ENCODE data around the gene TM9SF4.

Gene TM9SF4, protein sequence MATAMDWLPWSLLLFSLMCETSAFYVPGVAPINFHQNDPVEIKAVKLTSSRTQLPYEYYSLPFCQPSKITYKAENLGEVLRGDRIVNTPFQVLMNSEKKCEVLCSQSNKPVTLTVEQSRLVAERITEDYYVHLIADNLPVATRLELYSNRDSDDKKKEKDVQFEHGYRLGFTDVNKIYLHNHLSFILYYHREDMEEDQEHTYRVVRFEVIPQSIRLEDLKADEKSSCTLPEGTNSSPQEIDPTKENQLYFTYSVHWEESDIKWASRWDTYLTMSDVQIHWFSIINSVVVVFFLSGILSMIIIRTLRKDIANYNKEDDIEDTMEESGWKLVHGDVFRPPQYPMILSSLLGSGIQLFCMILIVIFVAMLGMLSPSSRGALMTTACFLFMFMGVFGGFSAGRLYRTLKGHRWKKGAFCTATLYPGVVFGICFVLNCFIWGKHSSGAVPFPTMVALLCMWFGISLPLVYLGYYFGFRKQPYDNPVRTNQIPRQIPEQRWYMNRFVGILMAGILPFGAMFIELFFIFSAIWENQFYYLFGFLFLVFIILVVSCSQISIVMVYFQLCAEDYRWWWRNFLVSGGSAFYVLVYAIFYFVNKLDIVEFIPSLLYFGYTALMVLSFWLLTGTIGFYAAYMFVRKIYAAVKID

DNA sequence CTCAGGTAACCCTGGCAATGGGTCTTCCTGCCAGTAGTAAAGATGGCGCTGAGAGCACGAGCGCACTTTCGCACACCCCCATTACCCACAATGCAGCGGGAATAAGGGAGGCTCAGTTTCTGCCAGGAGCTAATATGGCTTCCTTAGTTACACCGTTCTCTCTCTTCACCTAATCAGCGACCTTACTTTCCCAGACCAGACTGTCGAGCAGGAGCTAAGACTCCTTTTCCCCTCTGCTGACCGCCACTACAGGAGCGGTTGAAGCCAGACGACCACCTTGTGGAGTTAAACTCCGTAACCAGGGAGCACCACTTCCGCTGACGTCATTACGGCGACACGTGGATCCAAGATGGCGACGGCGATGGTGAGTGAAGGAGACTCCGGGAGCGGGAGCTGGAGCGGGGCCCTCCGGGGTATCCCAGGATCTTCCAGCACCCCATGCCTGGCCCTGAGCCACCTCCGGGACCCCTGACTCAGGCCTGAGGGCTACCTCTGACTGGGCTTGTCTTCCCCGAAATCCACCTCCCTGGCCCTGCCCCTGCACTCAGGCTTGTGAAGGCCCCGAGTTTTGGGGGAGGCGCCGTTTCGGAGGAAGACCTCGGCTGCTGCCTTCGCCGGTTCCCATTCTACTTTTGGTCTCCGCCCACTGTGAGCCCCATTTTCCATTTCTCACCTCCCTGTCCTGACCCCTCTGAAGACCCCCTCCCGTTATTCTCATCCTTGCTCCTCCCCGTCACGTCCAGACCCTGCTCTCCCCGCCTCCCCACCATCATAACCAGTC is at the start of gene TM9SF4:
TM9SF4 (plus strand) TSS at position 323 of the 781 bp plus-strand sequence; CDS start at position 350, 27 bp downstream.
- DNase-seq (ENCODE audit: low read depth in 2 of 2) = peak; percentile 92 to 93

DNA sequence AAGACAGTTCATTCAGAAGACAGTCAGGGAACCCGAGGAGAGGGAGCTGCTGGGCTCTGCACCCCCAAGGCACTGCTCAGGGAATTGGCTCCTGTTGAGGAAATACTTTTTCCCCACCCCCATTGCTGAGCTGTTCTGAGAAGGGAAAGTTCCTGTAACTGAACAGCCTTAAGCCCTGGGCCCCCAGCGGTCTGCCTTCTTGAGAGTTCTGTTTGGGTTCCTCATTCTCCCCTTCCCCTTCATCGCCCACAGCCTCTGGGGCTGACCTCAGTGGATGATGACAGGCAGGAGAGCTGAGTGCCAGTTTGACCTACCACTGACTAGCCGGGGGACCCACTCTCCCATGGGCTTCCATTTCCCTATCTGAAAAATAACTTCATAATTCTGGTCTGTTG is 46.7 kb upstream of the TM9SF4 start:
- DNase-seq (ENCODE audit: low read depth in 2 of 2) = no peak

DNA sequence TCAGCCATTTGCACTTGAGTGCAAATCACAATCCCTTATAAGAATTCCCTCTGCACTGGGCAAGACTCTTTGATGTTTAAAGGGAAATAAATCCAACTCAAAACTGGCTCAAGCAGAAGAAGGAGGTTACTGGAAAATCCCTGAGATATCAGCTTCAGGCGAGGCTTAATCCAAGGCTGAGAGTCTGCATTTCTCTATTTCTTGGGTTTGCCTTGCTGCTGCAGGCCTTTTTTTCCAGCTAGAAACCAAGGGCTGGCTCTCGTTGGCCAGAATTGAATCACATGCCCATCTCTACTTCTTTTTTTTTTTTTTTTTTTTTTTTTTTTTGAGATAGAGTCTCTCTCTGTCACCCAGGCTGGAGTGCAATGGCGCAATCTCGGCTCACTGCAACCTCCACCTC is 45.8 kb upstream of the TM9SF4 start:
- no peak for DNase-seq (ENCODE audit: low read depth in 2 of 2)

DNA sequence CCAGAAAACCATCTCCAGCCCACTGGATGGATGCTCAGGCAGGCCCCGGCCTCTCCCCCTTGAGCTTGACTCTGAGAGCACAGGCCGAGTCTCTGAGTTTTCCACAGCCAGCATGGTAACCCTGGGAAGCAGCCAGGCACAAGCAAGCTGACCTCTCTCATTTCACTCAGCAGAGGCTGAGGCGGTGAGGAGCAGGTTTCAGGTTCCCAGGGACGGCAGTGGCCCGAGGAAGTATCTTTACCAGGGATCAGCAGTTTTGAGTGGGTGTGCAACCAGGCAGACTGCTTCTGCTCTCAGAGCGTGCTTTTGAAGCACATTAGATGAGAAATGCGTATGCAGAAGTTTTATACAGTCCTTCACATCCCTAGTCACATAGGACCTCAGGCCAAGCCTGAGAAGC is 44.8 kb upstream of the TM9SF4 start:
- no peak for DNase-seq (ENCODE audit: low read depth in 2 of 2)

DNA sequence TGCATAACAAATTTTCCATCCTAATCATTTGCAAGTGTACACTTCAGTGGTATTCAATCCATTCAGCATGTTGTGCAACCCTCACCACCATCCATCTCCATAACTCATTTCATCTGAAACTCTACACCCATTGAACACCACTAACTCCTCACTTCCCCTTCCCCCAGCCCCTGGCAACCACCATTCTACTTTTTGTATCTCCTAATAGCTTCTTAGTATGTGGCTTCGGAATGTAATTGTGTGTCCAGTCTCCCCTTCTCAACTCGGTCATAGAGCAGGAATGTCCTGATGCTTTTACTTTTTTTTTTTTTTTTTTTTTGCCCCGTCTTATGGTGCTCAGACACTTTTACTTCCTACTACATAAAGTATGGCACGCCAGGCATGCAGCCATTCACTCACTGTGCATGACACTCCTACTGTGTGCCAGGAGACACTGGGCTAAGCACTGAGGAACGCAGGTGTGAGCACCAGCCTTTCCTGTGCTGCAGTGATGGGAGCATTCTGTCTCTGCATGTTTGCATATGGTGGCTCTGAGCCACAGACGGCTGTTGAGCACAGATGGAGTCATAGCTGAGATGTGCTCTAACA is 42.2 kb upstream of the TM9SF4 start:
- peak; percentile 95 to 96 for DNase-seq (ENCODE audit: low read depth in 2 of 2)

DNA sequence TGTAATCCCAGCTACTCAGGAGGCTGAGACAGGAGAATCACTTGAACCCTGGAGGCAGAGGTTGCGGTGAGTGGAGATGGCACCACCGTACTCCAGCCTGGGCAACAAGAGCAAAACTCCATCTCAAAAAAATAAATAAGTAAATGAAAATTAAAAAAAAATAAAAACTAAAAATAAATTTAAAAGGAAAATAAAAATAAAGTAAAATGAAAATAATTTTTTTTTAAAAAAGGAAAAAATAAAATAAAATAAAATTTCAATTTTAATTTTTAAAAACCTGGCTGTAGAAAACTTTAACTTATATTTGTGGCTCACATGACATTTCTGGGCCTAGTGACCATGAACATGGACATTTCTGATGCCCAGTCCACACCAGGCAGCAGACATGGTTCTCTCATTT is 41.3 kb upstream of the TM9SF4 start:
- no peak for DNase-seq (ENCODE audit: low read depth in 2 of 2)

DNA sequence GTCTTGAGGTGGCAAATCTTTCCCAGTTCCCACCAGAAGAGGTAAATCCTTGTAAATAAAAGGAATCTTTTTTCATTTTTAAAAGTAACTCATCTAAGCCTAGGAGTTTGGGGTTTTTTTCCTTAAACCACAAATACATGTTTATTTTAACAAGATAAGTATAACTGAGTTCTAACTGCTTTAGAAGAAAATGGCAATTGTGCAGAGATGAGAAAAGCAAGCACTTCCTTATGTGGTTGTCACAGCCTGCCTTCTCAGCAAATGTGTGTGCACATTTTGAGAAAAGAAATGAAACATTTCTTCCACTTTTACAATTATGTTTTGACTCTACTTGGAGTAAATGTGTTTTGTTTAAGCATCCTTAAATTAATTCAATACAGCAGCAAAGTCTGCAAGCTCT is 39.8 kb upstream of the TM9SF4 start:
- DNase-seq (ENCODE audit: low read depth in 2 of 2) = no peak

DNA sequence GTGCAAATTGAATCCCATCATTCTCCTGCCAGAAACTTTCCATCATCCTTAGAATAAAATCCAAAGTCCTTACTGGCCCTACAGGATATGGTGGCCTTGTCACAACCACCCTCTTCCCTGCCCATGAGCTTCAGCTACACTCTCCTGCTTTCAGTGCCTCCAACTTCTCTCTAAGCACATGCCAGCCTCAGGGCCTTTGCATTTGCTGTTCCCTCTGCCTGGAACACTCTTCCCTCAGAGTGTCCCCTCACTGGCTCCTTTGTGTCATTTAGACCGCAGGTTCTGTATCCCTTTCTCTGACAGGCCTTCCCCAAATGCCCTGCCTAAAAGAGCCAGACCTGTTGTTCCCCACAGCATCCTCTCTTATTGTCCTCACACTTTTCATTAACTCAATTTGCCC is 39.2 kb upstream of the TM9SF4 start:
- no peak for DNase-seq (ENCODE audit: low read depth in 2 of 2)

DNA sequence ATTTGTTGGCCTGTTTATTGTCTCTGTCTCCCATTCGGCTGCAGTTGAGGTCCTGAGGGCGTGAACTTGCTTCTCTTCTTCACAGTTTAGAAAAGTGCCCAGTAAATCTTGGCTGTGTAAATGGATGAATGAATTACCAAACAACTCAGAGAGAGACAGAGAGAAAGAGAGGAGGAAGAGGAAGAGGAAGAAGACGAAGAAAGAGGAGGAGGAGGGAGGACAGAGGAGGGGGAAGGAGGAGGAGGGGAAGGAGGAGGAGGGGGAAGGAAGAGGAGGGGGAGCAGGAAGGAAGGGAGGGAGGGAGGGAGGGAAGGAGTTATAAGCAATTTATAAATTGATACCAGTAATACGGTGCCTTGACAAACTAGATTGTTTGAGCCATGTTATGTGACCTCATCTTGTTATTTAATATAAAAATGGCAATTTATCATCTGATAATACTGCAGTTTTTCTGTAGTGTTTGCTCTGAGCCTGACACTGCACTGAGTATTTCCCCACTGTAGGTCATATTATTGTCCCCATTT is 38.8 kb upstream of the TM9SF4 start:
- DNase-seq (ENCODE audit: low read depth in 2 of 2) = no peak

DNA sequence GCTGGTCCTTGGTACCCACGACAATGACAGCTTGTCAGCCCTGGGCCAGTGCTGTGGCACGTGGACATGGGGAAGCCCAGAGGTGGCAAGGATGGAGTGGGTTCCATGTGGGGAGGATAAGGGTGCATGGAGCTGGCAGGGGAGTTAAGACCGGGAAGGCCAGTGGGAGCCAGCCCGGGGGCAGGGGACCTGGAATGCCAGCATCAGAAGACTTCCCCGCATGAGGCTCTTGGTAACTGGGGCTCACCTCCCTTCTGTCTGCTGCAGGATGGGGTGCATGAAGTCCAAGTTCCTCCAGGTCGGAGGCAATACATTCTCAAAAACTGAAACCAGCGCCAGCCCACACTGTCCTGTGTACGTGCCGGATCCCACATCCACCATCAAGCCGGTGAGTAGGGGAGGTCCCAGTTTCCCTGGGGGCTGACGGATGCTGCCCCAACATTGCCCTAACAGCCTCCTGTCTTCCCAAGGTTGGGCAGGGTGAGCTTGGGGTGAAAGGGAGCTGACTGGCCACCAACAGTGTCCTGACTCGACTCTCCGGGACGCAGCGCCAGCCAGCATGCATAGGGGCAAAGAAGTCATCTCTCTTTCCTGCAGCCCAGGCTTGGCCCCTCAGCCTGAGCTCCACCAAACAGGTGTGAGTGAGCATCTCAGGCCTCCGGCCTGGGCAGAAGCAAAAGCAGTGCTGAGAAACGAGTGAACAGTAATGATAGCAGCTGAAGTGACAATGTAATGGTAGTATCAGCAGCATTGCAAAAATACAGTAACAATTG is 37.9 kb upstream of the TM9SF4 start:
- no peak for DNase-seq (ENCODE audit: low read depth in 2 of 2)

DNA sequence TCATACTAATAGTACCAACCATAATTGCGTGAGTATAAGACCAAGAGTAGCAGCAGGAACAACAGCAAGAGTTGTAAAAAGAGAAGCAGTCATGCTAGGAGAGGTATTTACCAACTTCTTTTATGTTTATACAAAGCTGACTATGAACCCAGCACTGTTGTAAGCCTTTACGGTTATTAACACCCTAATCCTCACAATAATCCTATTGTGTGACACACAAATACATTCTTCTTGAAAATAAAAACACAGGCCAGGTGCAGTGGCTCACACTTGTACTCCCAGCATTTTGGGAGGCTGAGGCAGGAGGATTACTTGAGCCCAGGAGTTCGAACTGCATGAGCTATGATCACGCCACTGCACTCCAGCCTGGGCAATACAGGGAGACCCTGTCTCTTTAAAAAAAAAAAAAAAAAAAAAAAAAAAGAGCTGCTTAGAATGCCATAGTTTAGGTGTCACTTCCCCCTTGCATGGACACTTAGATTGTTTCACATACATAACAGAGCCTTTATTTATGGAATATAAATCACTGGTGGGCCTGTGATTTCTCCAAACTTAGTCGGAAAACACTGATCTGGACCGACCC is 37.3 kb upstream of the TM9SF4 start:
- no peak for DNase-seq (ENCODE audit: low read depth in 2 of 2)

DNA sequence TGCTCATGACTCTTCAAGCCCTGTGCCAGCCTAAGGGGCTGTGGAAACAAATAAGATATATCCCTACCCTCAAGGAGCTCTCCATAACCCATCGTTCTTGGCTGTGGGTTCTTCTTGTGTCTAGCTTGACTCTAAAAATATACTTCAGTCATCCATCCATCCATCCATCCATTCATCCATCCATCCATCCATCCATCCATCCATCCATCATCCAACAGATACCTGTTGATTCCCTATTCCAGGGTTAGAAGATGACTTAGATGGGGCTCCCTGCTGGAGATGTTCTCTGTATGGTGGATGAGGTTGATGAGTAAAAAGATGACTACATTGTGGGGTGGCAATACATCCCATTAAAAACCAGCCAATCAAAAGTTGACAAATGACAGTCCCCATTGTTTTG is 34.0 kb upstream of the TM9SF4 start:
- no peak for DNase-seq (ENCODE audit: low read depth in 2 of 2)

DNA sequence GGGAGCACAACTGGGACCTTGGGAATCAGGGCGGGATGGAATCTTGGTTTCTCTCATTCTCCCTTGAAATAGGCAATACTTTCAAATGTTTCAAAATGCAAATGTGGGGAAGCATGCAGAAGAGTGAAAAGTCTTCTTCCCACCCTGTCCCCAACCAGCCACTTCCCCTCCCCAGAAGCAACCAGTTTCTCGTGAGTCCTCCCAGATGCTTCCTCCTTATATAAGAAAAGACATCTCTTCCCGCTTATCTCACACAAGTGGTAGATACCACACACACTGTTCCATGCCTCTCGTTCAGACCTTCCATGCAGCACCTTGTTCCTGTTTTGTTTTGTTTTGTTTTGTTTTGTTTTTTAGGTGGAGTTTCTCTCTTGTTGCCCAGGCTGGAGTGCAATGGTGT is 32.3 kb upstream of the TM9SF4 start:
- DNase-seq (ENCODE audit: low read depth in 2 of 2) = no peak

DNA sequence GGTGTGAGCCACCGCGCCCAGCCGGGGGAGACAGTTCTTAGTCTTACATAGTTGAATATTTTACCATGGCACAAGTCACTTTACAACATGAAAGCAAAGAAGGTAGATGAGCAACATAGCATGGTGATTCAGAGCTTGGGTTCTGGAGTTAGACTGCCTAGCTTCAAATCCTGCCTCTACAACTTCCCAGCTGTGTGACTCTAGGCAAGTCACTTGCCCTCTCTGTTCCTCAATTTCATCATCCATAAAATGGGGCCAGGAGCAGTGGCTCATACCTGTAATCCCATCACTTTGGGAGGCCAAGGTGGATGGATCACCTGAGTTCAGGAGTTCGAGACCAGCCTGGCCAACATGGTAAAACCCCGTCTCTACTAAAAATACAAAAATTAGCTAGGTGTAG is 31.2 kb upstream of the TM9SF4 start:
- DNase-seq (ENCODE audit: low read depth in 2 of 2) = no peak

DNA sequence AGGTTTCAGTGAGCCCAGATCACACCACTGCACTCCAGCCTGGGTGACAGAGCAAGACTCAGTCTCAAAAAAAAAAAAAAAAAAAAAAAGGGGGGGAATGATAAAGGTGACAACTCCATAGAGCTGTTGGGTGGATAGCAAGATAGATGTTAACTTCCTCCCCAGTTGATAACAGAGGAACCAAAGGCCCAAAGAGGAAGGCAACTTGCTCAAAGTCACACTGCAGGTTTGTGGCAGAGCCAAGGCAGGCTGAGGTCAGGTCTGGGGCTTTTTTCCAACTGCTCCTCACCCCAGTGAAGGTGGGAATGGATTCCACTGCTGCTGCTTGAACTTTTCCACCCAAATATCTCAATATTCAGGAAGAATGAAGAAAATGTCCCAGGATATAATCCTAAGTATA is 30.7 kb upstream of the TM9SF4 start:
- DNase-seq (ENCODE audit: low read depth in 2 of 2) = no peak

DNA sequence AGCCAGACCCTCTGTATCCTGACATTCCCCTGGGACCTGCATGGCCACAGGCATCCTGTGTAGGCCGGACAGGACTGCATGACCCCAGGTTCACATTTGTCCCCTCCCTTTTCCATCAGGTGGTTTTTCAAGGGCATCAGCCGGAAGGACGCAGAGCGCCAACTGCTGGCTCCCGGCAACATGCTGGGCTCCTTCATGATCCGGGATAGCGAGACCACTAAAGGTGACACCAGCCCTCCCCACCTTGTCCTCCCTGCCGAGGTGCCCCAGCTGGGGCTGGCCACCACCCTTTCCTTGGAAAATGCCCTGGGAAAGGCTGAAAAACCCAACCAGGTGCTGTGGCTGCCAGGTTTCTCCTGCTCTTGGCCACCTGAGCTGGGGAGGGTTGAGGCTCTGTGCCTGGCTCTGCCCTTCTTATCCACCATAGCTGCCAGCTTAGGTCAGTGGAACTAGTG is 29.8 kb upstream of the TM9SF4 start:
- DNase-seq (ENCODE audit: low read depth in 2 of 2) = no peak

DNA sequence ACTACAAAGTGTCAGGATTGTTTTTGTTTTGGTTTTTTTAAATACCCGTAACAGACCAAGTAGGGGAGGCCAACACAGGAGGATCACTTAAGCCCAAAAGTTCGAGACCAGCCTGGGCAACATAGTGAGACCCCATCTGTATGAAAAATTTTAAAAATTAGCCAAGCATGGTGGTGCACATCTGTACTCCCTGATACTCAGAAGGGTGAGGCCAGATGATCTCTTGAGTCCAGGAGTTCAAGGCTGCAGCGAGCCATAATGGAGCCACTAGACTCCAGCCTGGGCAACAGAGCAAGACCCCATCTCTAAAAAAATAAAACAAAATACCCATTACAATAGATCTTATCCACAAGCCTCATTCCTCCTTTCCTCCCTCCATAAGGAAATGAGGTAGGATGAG is 28.7 kb upstream of the TM9SF4 start:
- no peak for DNase-seq (ENCODE audit: low read depth in 2 of 2)

DNA sequence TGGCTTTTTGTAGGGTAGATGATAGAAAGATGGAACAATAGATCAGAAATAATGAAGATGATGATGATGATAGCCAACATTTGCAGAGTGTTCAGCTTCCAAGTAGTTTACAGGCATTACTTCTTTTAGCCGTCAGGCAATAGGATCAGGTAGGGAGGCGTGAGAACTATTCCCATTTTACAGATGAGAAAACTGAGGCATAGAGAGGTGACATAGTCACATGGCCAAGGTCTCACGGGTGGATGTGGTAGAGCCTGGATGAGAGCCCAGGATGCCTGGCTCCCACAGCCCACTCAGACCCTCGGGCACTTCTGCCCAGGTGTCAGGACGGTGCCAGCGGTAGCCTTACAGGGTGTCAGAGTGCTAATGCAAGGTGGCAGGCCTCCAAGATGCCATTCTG is 26.0 kb upstream of the TM9SF4 start:
- no peak for DNase-seq (ENCODE audit: low read depth in 2 of 2)

DNA sequence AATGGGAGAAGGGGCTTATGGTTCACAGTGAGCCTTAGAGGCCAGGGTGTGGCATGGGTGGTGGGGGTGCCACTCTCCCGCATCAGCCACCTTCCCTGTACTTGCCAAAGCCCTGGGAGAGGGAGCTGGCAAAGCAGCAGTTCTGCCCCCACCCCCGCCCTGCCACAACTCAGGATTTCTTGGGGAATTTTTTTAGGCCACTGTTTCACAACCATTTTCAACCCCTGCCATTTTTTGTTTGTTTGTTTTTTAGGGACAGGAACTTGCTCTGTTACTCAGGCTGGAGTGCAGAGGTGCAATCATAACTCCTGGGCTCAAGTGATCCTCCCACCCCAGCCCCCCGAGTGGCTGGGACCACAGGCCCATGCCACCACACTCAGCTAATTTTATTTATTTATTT is 22.4 kb upstream of the TM9SF4 start:
- no peak for DNase-seq (ENCODE audit: low read depth in 2 of 2)

DNA sequence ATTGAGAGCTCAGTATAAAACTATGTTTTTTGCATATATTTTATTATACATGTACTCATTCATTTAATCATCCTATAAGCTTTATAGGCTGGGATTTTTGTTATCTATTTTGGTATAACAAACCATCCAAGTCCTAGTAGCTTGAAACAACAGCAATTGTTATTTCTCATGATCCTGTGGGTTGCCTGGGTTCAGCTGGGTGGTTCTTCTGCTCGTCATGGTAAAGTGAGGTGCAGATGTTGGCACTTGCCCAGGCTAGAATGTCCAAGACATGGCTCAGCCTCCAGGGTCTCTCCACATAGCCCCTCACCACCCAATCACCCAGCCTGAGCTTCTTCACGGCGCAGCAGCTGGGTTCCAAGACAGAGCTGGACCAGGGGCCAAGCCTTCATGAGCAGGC is 20.8 kb upstream of the TM9SF4 start:
- no peak for DNase-seq (ENCODE audit: low read depth in 2 of 2)
